ENCODE results near the gene OR2T10.

Gene OR2T10

DNA sequence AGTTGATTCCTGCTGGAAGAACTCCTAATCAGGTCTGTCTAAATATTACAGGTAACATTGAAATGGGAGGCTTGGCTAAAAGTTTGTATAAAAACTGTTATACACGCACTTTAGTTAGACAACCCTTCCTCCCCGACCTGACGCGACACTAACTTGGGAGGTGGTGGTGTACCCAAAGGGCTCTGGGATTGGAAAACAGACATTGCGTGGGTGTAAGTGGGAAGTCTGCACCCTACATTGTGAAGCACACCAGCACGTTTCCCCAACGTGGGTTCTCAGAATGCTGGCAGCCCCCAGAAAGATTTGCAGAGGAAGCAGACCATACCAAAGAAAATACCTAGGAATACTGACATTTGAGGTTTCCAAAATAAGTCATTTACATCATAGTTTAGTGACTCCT is 20.6 kb upstream of the OR2T10 start:
- POLR2A ChIA-PET (ENCODE audit: low non-redundant PET): no interaction called here
- H3K27ac ChIP-seq: no peak overlapping the region
- DNase-seq (ENCODE audit: low spot score): no peak
- CTCF ChIA-PET: no interaction called here
- TF ChIP-seq, protein P1, sequence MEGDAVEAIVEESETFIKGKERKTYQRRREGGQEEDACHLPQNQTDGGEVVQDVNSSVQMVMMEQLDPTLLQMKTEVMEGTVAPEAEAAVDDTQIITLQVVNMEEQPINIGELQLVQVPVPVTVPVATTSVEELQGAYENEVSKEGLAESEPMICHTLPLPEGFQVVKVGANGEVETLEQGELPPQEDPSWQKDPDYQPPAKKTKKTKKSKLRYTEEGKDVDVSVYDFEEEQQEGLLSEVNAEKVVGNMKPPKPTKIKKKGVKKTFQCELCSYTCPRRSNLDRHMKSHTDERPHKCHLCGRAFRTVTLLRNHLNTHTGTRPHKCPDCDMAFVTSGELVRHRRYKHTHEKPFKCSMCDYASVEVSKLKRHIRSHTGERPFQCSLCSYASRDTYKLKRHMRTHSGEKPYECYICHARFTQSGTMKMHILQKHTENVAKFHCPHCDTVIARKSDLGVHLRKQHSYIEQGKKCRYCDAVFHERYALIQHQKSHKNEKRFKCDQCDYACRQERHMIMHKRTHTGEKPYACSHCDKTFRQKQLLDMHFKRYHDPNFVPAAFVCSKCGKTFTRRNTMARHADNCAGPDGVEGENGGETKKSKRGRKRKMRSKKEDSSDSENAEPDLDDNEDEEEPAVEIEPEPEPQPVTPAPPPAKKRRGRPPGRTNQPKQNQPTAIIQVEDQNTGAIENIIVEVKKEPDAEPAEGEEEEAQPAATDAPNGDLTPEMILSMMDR (conservative IDR thresholded peaks at IDR 0.05; ENCODE audit: low read depth): no peak

- no peak overlapping the region for H3K27ac ChIP-seq
- DNase-seq (ENCODE audit: low spot score): no peak
- TF ChIP-seq, protein P1 (conservative IDR thresholded peaks at IDR 0.05; ENCODE audit: low read depth): no peak
- ChIA-PET CTCF (interaction anchor here (0.6 to 0.8 kb wide), 2 partner anchors 10 to 174 kb away, joined by 3 to 4 read pairs; no protein-coding TSS in a partner anchor), POLR2A (ENCODE audit: low non-redundant PET) (no interaction called here)
These were observed 16.2 kb upstream of the OR2T10 start for GRCh38 chr1:248613742-248614141.

DNA sequence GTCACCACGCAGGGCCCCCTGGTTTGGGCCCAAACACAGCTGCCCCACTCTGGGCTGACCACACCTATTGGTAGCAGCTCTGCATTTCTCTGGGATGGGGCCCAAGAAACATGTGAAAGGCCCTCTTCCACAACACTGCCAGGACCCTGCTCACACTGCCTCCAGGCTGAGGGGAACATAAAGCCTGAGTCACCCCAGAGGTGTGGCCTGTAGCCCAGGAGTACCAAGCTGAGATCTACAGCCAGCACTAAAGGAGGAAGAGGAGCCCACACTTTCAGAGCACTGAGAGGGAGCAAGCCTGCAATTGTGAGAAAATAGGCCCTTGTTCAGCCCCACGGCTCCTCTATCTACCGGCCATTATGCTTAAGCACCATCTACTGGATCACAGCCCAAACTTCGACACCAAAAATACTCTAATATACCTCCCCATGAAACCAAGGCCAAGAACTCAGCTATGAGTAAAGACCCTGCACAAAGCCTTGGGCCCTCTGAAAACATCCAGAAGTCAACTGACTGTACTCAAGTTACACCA is 14.4 kb upstream of the OR2T10 start:
- ChIA-PET POLR2A (ENCODE audit: low non-redundant PET) (no interaction called here), CTCF (interaction anchor here (0.6 kb wide), 1 partner anchor 86 kb away, joined by 3 read pairs; no protein-coding TSS in a partner anchor)
- H3K27ac ChIP-seq: no peak overlapping the region
- TF ChIP-seq, protein P1 (conservative IDR thresholded peaks at IDR 0.05; ENCODE audit: low read depth): no peak
- no peak for DNase-seq (ENCODE audit: low spot score)

DNA sequence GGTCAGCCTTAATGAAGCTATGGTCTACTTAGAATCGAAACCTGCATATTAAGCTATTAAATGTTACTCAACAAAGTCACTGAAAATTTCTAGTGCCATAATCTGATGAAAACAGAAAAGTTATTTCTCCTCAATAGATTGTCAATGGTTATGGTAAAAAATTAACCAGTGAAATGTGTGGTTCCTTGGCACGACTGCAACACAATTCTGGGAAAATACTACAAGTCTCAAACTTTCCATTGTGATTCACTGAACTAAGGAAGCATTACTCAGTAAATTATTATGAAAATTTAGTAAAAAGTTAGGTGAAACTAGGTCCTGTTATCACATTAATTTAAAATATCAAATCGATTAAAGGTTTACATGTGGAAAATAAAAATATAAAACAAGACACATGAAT is 12.8 kb upstream of the OR2T10 start:
- POLR2A ChIA-PET (ENCODE audit: low non-redundant PET): no interaction called here
- CTCF ChIA-PET: interaction anchor here (1.9 kb wide), 1 partner anchor 12 kb away, joined by 4 read pairs; no protein-coding TSS in a partner anchor
- TF ChIP-seq, protein P1 (conservative IDR thresholded peaks at IDR 0.05; ENCODE audit: low read depth): no peak
- no peak overlapping the region for H3K27ac ChIP-seq
- no peak for DNase-seq (ENCODE audit: low spot score)

DNA sequence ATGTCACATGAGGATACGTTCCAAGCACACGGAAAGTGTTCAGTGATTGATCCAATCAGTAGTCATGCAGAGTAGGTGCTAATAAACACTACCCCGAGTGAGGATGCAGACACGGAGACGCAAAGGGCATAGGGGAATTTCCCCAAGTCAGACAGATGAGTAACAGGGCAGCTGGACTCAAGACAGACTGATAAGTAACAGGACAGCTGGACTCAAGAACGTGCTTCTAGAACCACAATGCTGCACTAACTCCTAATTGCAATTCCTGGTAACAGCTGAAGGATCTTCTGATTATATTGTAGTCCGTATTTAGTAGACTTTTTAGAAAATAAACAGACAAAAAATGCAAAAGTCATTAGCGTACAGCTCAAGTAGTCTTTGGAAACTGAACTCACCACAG is 1.9 kb upstream of the OR2T10 start:
- no peak overlapping the region for H3K27ac ChIP-seq
- CTCF ChIA-PET: interaction anchor here (0.6 kb wide), 1 partner anchor 9 kb away, joined by 3 read pairs; no protein-coding TSS in a partner anchor
- TF ChIP-seq, protein P1 (conservative IDR thresholded peaks at IDR 0.05; ENCODE audit: low read depth): no peak
- POLR2A ChIA-PET (ENCODE audit: low non-redundant PET): no interaction called here
- no peak for DNase-seq (ENCODE audit: low spot score)

GRCh38 chr1:248596615-248597014 is 885 bp downstream of the OR2T10 start:
- H3K27ac ChIP-seq: no peak overlapping the region
- TF ChIP-seq, protein P1 (conservative IDR thresholded peaks at IDR 0.05; ENCODE audit: low read depth): no peak
- POLR2A ChIA-PET (ENCODE audit: low non-redundant PET): no interaction called here
- CTCF ChIA-PET: no interaction called here
- DNase-seq (ENCODE audit: low spot score): no peak
